NCI-H146 treated with DMSO at 0.1 percent for 48 hours (cell line): Measurements from ENCODE around the gene SUZ12.
"Not testable (repeated sequence)": the region's sequence is repeated elsewhere in the genome, so short reads cannot be mapped to it uniquely, and the experiment has no call there.

Experiments
- DNase-seq: peaks from one replicate; lab custom pipeline; 2025; ENCODE audit not compliant: unreplicated experiment; lab: John Stamatoyannopoulos, UW

Gene SUZ12

DNA sequence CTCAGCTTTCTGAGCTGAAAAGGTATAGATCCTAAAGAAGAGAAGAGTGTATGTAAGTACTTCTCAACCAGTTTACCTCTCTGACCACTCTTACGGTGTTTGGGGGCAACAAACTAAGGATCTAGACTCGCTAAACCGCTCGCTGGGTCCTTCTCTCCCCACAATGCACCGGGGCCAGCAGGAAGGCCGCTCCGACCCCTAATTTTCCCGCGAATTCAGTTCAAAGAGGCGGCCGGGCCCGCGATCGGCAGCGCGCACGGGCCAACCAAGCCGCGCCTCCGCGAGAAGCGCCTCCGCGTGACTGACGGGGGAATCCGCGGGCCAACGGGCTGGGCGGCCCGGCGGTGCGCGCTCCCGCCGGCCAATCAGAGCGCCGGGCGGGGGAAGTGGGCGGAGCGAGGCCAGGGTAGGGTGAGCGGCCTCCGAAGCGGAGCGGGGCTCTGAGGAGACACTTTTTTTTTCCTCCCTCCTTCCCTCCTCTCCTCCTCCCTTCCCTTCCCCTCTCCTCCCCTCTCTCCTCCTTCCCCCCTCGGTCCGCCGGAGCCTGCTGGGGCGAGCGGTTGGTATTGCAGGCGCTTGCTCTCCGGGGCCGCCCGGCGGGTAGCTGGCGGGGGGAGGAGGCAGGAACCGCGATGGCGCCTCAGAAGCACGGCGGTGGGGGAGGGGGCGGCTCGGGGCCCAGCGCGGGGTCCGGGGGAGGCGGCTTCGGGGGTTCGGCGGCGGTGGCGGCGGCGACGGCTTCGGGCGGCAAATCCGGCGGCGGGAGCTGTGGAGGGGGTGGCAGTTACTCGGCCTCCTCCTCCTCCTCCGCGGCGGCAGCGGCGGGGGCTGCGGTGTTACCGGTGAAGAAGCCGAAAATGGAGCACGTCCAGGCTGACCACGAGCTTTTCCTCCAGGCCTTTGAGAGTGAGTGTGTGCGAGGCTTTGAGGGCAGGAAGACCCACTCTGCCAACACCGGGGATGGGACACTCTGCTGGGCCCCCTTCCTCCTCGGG, at the start of gene SUZ12:
Gene SUZ12, plus strand, starts transcription at position 393 of the 995 bp plus-strand sequence. Its CDS starts 240 bp downstream, at position 633.
- DNase-seq: peak; percentile 84

DNA sequence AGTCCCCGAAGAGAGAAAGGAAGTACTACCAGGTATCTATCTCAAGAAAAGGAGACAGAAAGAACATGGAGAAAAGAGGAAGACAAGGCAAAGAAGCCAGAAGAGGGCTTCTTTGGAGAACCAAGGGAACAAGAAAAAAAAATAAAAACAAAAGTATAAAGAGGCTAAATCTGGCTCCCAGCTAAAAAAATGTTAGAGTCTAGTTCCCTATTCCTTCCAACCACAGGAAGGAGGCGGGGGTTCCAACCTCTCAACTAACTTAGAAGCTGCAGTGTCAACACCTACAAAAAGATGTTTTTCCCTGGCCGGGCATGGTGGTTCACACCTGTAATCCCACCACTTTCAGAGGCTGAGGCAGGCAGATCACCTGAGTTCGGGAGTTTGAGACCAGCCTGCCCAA, 48.7 kb upstream of the SUZ12 start:
- no peak for DNase-seq

DNA sequence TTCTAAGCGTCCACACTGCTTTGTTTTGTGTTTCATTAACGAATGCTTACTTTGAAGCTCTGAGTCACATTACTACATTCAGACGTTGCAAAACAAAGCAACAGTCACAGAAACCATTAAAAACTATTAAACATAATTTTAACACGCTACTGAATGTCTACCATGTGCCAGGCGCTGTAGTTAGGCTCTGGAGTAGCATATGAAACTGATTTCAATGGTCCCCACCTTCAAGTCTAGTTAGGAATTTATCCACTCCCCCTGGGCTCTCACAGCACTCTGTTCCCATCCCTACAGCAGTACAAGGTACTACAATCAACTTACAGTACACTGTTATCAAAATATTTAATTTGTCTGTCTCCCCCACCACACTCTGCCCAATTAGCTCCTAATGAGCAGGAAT, 35.9 kb upstream of the SUZ12 start:
- no peak for DNase-seq

DNA sequence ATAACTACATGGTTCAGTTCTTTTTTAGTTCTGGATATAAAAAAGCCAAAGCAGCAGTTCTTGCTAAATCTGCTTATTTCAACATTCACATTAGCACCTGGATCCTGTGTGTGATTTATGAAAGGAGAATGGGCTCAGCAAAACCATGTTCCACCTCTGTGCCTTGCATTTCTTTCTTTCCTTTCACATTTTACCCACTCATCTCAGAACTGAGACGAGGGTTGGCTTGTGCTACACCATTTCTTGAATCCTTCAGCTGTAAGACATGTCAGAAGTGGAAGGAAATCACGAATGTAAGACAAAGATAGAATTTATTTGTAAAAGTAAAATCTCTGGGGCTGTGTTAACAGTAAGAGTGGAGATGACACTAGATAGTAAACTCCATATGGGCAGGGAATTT, 34.1 kb upstream of the SUZ12 start:
- DNase-seq: no peak

DNA sequence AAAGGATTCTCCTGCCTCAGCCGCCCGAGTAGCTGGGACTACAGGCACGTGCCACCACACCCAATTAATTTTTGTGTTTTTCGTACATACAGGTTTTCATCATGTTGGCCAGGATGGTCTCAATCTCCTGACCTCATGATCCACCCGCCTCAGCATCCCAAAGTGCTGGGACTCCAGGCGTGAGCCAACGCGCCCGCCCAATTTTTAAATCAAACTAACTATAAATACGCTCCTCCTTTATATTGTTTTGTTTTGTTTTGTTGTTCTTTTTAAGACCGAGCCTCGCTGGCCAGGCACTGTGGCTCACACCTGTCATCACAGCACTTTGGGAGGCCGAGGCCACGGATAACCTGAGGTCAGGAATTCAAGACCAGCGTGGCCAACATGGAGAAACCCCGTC, 33.4 kb upstream of the SUZ12 start:
- no peak for DNase-seq

DNA sequence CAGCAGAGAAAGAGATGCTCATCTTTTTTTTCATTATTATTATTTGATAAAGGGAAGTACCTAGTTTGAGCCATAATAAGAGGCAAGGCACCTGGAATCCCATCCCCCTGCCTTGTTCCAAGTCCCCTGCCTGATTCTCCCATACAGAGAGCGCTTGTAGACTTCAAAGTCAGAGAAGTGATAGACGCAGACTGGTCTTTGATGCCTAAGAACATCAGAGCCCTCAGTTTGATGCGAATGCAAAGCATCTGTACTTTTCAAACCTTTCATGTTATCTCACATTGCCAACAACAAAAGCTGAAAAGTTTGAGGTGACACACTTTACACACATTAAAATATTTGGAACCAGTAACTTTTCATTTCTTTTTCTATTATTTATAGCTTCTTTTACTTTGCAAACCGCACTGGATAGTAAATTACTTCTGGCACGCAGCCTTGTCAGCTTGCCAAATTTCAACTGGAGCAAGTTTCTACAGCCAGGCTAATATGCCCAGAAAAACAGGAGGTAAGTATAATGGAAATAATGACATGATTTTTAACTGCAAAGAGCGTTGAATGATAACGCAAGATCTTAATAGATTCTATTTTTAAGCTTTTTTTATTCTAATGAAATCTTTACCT, 29.4 kb upstream of the SUZ12 start:
- no peak for DNase-seq

DNA sequence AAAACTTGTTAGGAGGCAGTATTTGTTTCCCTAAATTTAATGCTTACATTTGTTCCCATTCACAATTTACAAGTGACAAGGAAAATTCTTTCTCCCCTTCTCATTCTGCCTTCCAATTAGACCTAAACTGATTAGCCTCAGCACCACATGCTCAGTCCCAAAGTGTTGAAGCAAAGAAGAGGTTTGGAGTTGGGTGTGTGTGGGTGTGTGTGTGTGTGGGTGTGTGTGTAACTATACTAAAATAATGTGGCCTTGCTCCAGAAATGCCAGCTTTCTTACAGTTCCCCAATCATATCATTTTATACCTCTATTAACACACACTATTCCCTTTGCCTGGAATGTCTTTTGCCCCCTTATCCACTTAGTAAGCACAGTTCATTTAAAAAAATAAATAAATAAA, 28.4 kb upstream of the SUZ12 start:
- no peak for DNase-seq

DNA sequence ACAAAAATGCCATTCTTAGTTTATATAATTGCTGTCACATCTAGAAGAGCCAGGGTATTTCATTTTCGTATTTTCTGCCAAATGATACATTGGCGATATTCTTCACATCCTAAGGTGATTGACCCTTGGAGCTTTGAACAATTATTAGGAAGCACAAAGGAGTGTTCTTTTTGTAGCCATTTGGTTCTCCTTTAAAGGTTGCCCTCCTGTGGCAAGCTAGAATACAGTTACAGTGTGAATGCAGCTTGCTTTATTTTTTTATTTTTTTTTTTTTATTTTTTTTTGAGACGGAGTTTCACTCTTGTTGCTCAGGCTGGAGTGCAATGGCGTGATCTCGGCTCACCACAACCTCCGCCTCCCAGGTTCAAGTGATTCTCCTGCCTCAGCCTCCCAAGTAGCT, 24.1 kb upstream of the SUZ12 start:
- not testable (repeated sequence) for DNase-seq

DNA sequence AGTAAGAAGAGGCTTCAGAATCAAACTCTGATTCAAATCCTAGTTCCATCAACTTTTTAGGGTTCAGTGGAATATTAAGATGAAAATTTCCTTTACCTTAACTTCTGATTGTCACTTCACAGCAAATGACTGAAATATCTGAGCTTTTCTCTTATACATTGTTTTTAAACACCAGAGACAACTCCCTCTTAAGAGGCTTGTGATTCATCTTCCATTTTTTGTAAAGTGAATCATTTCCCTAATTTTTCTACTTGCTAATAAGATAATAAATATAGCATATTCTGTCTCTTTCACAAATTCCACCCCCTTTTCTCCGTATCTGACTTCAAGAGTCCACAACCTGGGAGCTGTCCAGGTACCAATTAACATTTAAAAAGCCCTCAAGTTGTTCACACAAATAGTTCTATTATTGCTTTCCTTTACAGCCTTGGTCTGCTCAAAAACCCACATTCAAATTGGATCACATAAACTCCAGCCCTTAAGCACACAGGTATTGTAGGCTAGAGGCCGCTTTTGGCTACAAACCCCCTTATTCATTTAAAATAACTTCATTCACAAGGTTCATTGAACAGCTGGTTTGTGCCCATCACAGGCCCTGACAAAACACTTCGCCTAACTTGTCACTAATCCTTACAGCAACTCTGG, 21.2 kb upstream of the SUZ12 start:
- DNase-seq: no peak

DNA sequence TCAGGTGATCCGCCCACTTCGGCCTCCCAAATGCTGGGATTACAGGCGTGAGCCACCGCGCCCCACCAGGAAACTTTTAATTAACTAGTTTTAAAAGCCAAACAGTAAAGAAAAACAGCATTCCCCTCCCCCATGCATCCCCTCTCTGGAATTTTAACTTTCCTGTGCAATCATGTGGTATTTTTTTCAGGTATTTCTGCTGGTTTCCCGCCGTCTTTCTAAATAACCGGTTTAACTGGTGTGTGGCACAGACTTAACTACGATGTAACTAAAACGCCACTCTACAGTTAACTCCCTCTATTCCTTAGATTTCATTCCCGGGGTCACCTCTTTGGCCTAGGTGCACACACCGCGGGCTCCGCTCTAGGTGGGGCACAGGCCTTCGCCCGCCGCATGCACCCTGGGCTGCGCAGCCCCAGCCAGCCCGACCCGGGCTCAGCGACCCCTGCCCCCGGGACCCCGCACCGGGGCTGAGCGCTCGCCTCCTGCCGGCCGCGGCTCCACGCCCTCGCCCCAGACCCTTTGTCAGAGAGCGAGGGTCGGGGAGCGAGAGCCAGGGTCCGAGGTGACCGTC, 20.2 kb upstream of the SUZ12 start:
- DNase-seq: no peak

DNA sequence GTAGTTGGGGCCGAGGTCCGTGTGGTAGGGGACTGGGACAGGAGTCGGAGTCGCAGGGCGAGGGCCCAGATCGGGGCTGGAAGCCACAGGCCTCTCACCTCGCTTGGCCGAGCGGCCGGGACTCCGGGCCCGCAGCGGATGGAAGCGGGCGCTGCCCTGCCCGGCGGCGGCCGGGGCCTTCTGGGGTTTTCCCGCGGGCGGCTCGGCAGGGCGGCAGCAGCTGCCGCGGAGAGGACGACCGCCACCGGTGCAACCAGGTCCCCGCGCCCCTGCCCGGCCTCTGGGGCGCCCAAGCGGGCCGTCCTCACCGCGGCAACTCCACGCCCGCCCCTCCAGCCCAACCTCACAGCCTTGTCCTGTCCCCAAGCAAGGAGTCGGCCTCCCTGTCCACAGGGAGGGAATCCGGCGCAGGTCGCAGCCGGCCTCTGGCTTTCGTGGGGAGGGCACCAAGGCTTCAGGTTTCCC, 19.7 kb upstream of the SUZ12 start:
- no peak for DNase-seq

DNA sequence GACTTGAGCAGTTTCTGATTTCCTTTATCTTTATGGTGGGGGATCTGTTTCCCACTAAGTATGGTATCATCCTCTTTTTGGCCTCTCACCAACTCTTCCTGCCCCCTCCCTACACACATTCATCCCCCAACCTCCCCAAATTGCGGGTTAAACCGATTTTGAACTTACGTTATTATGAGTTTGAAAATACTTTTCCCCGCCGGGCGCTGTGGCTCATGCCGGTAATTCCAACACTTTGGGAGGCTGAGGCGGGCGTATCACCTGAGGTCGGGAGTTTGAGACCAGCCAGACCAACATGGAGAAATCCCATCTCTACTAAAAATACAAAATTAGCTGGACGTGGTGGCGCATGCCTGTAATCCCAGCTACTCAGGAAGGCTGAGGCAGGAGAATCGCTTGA, 19.1 kb upstream of the SUZ12 start:
- not testable (repeated sequence) for DNase-seq

DNA sequence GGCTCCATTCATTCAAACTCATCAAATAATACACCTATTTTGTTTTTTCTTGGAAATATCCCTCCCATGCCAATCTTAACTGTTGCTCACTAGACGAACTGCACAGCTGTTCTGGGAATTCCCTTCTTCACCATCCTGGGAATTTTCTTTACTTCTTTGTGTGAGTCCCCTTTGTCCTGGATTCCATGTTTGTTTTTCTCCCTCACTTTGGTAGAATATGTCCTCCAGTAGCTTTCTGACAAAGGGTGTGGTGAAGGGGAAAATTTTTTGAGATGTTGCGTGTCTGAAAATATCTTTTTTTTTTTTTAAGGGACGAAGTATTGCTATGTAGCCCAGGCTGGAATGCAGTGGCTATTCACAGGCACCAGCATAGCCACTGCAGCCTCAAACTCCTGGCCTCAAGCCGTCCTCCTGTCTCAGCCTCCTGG, 18.1 kb upstream of the SUZ12 start:
- DNase-seq: no peak

DNA sequence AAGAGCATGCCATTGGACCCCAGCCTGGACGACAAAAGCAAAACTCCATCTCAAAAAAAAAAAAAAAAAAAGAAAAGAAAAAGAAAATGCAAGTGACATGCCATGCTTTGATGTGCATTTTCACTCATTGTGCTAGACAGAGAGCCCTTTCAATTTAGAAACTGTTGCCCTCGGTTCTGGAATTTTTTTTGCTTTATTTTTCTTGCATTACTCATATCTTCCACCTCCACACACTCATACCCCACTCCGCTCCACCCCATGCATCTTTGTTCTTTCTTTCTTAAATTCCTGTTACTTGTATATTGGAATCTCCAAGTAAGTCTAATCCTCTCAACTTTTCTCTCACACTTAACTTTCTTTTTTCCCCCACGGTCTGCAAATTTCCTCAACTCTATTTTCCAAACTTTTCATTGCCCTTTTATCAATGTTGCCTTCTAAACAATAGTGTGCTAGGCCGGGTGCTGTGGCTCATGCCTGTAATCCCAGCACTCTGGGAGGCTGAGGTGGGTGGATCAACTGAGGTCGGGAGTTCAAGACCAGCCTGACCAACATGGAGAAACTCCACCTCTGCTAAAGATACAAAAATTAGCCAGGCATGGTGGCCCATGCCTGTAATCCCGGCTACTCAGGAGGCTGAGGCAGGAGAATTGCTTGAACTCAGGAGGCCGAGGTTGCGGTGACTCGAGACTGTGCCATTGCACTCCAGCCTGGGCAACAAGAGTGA, 16.8 kb upstream of the SUZ12 start:
- DNase-seq: no peak

DNA sequence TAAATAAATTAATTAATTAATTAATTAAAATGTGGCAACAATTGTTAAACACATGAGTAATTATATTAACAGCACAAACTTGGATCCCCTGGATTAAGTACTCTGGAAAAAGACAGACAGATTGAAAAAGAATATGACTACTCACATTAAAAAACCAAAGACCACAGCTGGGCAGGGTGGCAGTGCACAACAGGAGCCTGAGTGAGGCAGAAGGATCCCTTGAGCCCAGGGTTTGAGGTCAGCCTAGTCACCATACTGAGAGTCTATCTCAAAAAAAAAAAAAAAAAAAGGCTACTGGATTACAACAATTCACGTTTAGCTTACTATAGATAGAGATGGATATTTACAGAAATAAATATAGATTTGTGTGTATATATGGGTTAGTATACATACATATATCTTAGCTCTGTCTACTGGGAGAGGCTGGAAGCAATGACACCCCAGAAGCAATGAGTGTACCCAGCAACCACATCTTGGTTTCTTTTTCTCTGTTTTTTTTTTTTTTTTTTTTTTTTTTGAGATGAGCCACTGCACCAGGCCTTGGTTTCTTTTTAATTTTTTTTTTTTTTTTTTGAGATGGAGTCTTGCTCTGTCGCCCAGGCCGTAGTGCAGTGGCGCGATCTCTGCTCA, 10.6 kb upstream of the SUZ12 start:
- DNase-seq: no peak

DNA sequence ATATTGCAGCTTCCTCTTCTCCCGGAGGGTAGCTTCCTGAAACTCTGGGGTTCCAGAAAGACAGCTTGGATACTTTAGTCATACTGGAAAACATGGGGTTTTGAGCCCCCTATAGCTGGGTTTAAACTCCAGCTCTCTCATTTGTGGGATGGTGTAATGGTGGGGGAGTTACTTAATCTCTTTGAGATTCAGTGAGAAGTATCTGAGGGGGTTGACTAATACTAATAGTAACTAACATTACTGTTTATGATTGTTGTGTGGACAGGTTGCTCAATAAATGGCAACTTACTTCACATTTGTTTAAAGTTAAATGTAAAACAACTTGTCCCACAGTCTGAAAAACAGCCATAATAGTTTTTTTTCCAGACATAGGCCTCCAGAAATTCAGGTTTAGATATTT, 5.1 kb upstream of the SUZ12 start:
- DNase-seq: no peak

DNA sequence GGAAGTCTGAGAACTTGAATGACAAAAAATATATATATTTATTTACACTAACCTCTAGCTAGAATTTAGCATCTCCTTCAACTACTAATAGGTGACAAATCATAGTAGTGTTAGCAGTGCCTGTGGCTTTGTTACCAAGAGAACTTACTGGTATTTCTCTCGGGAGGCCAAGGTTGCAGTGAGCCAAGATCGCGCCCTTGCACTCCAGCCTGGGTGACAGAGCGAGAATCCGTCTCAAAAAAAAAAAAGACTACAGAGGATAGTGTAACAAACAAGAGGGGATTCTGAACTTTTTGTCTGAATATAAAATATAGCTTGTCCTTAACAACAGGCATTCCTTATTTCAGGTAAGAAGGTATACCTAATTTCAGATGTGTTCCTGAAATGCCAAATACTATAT, 1.3 kb upstream of the SUZ12 start:
- no peak for DNase-seq

DNA sequence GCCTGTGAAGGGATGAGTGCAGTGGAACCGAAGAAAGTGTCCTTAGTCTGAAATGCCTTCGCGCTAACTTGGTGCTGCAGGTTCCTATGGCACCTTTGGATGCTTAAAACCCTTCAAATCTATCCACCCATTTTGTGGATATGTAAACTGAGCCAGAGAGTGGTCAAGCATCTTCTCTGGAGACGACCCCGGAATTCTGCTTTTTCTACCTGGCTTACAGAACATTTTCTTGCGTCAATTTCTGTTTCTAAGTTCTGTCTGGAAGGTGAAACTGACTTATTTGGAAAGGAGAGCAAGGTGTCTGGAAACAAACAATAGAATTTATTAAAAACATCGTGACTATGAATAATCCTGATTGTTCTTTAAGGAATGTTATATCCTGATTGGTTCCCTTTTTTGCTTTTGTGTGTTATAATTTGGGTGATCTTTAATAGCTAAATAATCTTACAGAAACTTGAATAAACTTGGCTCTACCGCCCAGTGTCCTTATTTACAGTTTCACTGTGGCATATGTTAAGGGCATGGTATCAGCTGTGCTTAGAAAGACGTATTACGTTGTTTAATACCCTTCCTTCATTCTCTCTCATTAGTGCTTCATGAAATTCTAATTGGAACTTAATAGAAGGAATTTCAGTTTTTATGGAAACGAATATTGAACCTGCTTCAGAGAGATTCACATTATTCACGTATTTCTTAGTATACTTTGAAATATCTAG, 1.3 kb downstream of the SUZ12 start:
- not testable (repeated sequence) for DNase-seq

DNA sequence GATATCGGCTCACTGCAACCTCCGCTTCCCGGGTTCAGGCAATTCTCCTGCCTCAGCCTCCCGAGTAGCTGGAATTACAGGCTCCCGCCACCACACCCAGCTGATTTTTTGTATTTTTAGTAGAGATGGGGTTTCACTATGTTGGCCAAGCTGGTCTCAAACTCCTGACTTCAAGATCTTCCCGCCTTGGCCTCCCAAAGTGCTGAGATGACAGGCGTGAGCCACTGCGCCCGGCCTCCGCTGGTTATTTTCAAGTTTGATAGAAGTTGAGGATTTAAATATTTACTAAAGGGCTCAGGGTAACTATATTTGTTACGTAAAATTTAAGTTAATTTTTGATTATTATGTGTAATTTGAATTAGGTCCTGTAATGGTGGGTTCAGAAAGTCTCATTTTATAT, 5.1 kb downstream of the SUZ12 start:
- DNase-seq: not testable (repeated sequence)

DNA sequence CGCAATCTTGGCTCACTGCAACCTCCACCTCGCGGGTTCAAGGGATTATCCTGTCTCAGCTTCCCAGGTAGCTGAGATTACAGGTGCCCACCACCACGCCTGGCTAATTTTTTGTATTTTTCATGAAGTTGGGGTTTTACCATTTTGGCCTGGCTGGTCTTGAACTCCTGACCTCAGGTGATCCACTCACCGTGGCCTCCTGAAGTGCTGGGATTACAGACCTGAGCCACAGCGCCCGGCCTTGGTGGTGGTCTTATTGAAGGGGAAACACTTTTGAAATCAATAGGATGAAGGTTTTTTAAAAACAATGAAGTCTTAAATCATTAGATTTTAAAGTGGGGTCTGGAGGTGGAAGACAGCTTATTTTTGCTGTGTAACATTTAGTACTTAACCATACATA, 5.6 kb downstream of the SUZ12 start:
- not testable (repeated sequence) for DNase-seq
